ENCODE measurements around the gene ANAPC4.

DNA sequence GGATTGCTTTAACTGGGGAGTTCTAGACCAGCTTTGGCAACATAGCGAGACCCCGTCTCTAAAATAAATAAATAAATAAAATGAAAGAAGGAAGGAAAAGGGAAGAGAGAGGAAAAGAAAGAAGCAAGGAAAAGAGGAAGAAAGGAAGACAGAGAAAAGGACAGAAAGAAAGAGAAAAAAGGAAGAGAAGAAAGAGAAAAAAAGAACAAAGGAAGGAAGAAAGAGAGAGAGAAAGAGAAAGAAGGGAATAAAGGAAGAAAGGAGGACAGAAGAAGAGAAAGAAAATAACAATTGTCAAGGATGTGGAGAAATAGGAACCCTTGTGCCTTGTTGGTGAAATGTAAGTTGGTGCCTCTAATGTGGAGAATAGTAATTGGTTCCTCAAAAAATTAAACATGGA, 74.6 kb downstream of the ANAPC4 start:
- no peak for TF ChIP-seq POLR2AphosphoS5 (IDR thresholded peaks at IDR 0.05)
- TF ChIP-seq, protein P1, sequence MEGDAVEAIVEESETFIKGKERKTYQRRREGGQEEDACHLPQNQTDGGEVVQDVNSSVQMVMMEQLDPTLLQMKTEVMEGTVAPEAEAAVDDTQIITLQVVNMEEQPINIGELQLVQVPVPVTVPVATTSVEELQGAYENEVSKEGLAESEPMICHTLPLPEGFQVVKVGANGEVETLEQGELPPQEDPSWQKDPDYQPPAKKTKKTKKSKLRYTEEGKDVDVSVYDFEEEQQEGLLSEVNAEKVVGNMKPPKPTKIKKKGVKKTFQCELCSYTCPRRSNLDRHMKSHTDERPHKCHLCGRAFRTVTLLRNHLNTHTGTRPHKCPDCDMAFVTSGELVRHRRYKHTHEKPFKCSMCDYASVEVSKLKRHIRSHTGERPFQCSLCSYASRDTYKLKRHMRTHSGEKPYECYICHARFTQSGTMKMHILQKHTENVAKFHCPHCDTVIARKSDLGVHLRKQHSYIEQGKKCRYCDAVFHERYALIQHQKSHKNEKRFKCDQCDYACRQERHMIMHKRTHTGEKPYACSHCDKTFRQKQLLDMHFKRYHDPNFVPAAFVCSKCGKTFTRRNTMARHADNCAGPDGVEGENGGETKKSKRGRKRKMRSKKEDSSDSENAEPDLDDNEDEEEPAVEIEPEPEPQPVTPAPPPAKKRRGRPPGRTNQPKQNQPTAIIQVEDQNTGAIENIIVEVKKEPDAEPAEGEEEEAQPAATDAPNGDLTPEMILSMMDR (IDR thresholded peaks at IDR 0.05) = no peak
